Inferior parietal cortex (tissue), 1 donor: ENCODE measurements around the gene BTBD2.

Source experiments
- DNase-seq: peaks from one replicate; pipeline ENCODE4 v3.0.0-alpha.2; 2016; ENCODE audit errors: extremely low spot score

BTBD2 gene

DNA sequence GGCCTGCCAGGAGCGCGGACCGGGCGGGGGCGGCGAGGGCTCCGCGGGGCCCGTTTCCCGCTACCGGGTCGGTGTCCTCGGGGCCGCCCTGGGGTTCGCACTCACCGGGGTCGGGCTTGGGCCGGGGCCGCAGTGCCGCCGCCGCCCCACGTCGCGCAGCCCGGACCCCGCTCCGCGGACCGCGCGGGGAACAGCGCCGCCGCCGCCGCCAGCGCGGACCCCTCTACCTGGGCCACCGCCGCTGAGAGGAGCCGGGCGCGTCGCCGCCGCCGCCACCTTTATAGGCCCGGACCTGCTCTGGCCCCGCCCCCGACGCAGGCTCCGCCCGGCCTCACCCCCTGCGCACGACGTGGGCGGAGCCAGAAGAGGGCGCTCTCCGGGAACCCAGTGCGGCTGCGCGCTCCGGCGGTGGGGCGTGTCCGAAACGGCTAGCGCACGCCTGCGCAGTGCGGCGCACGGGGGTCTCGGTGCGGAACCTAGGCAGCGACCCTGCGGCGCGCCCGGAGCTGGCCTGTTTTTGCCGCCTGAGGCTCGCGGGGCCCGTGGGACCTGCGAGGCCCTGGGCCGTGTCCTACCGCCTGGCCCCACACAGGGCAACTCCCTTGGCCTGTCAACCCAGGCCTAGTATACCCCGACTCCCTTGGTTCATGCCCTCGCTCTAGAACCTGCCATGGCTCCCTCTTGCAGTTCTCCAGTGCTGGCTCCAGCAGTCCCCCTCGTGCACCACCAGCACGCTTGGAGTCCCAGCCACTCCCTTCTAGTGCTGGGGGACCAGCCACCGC is 35.7 kb upstream of the BTBD2 start, which contains the start of gene MKNK2:
Gene MKNK2 (minus strand): TSS at position 254 of the 782 bp plus-strand sequence. CDS start 393 bp downstream, outside the sequence.
- peak; percentile 94 for DNase-seq

DNA sequence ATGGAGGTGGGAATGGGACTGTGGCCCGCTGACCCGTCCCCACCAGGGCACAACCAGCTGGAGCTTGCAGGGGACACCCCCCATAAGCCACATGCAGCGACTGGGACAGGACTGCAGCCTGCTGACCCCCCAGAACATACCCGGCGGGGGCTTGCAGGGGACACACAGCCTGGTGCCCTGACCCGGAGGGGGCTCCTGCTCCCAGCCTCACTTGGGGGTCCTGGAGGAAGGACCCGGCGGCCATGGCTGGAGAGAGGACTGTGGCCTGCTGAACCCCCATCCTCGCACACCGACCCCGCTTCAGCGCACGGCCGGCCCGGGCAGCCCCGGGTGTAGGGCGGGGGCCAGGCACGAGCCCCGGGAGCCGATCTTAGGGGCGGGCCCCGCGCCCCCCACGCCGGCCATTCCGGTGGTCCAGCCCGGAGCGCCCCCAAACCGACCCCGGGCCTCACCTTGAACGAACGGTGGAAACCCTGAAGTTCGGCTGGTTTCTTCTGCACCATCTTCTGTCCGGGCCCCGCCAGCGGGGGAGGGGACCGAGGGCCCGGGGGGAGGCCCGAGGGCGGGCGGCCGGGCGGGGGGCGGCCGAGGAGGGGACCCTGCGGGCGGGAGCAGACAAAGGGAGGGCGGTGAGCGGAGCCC is 35.0 kb upstream of the BTBD2 start:
- no peak for DNase-seq

GRCh38 chr19:2049741-2050348 is 34.3 kb upstream of the BTBD2 start:
- peak; percentile 64 for DNase-seq

GRCh38 chr19:2048959-2049740 is 33.6 kb upstream of the BTBD2 start:
- DNase-seq: no peak

DNA sequence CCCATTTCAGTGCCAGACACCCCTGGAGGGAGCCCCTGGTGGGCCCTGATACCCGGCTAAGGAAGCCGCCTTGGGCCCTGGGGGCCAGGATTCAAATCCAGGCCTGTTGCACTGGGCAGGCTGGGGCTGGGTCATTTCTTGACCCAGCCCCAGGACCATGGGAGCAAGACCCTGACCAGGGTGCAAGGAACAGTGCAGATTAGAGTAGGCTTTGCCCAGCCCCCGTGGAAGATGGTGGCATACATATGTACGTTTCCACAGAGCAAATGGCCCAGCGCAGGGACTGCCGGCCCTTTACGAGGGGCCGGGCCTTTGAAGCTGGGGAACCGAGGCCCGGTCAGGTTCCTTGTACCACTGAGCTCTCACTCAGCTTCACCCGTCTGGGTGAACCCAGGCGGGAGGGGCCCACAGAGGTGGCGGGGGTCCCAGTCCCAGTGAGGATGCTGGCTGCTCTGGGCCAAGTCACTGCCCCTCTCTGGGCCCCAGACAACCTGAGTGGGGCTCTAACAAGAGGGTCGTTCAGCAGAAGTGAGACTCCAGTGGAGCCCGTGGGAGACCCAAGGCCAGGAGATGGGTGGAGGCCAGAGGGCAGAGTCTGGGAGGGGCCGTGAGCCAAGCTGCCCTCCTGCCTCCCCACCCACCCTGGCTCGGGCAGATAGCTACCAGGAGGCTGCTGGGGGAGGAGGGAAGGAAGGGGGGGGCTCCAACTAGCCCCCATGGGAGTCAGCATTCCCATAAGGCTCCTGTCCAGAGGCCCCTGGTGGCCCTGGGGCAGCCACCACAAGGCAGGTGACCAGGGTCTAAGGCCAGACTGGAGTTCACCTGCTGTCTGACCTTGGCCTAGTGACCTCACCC is 32.8 kb upstream of the BTBD2 start:
- DNase-seq: no peak

DNA sequence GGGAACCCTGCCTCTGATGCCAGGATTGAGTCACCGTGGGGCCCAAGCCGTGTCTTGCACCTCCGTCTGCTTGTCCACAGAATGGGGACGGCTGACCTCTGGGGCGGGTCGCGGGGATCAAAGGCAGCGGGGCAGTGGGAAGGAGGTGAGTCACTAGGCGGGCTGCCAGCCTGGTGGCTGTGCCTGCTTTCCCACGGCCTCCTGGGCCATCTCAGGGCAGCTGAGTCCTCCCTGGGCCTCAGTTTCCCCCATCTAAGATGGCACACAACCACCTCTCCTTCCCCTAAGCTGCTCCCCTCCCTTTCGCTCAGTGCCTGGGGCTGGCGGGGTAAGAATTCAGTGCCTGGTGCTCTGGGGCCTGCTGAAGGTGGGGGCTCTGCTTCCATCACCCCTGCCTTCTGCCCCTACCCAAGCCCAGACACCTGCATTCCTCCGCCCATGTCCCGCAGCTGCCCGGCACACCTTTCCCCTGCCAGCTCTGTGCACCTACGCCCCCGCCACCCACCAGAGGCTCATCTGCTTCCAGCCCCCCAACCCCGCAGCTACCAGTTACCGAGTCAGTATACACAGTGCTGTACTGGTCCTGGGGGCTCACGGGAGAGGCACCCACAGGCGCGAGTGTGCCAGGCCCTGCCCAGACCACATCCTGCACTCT is 32.1 kb upstream of the BTBD2 start:
- no peak for DNase-seq

- no peak for DNase-seq
Measured at GRCh38 chr19:2047076-2047448, 31.5 kb upstream of the BTBD2 start.

DNA sequence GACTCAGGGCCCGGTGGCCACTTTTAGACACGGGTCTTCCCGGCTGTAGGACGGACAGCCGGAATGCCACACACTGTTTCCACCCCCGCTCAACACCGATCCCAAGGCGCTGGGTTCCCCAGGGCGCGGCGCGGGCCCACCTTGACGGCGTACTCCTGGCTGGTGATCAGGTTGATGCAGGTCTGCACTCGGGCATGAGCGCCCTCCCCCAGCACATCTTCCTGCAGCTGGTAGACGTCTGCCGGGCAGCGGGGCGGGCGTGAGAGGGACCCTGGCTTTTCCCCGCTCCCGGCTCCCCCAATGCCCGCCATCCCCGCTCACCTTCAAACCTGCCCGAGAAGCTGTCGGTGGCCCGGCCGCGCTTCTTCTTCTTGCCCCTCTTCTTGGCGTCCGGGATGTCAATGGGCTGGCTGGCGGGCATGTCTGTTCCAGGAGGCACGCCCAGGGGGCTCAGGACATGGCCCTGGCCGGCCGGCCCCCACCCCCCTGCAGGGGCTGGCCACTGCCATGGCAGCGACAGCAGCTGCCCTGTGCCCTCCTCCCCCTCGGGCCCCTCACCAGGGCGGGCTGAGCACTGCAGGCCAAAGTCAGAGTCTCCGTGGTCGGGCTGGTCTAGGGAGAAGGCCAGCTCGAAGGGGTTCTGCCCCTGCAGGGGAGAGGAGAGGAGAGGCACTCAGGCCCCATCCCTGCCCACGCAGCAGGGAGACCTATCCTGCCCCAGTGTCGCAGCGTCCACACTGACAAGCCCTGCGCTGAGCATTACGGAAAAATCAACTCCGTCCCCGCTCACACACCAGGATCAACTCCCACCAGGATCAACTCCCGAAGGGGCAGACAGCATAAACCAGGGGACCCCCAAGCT is 30.8 kb upstream of the BTBD2 start:
- no peak for DNase-seq

DNA sequence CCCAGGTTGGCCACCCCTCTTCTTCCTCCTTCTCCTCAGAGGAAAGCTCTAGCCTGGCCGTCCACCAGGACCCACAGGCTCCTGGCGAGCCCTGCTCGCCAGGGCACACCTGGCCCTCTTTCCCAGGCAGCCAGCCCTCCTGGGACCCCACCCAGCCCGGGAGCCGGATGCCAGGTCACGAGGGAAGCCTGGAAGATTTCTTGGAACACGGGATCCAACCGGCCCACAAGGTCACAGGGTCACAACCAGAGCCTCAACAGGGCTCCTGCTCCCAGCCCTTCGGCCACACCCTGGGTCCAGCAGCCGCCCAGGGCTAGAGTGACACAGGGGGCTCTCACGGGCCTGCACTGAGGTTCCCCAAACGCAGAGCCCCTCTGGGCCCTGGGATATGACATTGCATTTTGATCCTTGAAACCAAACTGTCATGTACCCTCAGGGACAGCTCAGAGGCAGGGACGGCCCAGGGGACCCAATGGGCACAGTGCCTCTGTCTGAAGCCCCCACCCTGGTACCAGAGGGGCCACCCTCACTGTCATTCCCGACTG is 30.1 kb upstream of the BTBD2 start:
- no peak for DNase-seq

GRCh38 chr19:2044709-2045500 is 29.4 kb upstream of the BTBD2 start:
- DNase-seq: no peak

DNA sequence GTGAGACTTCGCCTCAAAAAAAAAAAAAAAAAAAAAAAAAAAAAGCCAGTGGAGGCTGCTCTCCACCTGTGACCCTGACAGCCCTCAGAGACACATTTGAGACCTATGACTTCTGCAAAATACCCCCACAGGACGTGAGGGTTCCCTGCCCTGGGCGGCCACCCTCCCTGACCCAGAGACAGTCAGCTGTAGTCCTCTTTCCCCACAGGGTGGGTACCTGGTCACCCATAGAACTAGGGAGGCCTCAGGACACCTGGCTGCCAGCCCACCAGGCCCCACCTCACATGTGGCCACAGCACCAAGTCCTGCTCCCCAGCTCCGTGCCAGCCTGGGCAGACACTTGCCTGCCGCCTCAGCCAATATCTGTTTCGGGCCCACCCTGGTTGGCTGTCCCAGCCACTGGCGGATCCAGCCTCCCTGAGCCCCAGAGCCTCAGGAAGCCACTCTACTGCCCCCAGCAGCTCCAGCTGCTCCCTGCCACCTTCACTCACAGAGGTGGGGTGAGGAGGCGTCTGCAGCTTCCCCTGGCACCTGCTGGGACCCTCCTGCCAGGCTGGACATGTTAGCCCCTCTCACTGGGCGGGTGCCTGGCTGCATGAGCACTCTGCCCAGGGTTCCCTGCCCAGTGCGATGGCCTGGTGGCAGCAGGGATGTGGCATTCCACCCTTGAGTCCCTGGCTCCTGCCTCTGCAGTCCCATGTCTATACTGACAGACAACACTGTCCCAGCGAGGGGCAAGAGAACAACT is 28.6 kb upstream of the BTBD2 start:
- no peak for DNase-seq

DNA sequence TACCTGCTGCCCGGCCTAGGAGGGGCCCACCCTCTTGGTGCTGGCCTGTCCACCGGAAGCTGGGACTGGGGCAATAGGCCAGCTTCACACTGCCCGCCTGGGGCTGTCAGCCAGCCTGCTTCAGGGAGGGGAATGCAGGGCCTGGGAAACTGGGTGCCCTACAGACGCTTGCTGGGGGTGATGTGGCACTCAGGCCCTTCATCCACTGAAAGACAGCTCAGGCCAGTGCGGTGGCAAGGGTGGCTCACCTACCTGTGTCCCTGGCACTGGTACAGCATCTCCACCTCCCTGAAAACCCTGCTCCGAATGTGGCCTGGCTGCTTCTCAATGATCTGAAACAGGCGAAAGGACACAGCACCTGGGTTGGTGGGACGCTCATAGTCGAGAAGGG is 27.7 kb upstream of the BTBD2 start:
- DNase-seq: no peak

DNA sequence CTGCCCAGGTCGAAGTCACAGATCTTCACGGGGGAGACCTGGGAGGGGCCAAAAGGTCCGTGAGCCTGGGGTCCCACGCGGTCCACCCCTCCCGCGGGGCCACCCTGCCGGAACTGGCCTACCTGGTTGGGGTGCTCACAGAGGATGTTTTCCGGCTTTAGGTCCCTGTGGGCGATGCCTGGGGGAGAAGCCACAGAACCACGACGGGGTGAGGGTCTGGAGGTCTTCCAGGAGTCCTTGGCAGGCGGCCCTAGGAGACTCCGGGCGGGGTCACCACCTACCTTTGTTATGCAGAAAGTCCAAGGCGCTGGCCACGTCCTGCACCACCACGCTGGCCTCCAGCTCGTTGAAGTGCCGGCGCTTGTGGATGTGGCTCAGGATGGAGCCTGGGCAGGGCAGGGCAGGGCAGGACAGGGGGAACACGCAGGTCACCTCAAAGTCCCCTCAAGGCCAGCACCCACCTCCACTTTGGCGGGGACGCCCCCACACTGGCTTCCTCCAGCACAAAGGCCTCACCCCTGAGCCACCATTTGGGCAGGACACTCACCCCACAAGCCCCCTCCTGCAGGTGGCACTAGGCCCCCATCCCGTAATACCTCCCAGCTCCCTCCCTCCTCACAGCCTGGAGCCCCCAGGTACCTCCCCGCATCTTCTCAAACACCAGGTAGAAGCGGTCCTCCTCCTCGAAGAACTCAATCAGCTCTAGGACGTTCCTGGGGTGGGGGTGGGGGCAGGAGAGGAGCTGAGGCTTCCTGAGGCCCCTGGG is 27.2 kb upstream of the BTBD2 start:
- DNase-seq: no peak

DNA sequence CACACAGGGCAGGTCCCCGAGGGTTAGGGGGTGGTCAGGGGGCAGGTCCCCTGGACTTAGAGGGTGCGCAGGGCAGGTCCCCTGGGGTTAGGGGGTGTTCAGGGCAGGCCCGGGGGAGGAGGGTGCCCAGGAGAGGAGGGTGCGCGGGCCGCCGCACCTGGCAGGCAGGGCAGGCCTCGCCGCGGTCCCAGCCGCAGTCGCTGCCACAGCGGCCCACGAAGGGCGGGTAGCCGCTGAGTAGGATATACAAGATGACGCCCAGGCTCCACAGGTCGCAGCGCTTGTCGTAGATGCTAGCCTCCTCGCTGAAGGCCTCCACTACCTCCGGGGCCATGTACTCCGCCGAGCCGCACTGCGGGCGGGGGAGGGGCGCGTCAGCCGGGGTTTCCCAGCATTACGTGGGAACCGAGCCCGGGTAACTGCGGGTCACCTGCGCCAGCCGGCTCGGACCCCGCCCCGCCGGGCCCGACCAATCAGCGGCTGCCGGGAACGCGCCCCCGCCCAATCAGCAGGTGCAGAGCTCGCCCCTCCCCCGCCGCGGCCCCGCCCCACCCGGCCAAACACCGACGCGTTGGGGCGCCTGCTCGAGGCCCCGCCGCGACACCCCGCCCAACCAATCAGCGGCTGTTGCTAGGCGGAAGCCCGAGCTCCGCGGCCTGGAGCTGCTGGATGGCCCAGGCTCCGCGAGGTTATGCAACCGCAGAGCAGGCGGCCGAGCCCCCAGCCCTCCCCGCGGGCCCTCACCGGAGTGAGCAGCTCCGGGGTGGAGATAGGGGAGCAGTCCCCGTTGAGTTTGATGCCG is 26.4 kb upstream of the BTBD2 start:
- DNase-seq: peak; percentile 90

DNA sequence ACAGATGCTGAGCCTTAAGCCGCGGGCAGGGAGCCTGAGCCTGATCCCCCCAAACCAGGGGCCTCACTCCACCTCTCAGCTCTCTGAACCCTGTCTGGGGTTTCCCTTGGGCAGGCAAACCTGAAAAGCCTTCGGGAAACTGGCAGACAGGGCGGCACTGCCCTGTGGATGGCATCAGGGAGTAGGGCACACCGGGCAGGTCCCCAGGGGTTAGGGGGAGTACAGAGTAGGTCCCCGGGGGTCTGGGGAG is 25.8 kb upstream of the BTBD2 start:
- no peak for DNase-seq

- no peak for DNase-seq
Measured at GRCh38 chr19:2040647-2041432, 25.3 kb upstream of the BTBD2 start.
